ENCODE data around the gene MBD1.
"Not testable (repeated sequence)": the region's sequence is repeated elsewhere in the genome, so short reads cannot be mapped to it uniquely, and the experiment has no call there.

The MBD1 gene

DNA sequence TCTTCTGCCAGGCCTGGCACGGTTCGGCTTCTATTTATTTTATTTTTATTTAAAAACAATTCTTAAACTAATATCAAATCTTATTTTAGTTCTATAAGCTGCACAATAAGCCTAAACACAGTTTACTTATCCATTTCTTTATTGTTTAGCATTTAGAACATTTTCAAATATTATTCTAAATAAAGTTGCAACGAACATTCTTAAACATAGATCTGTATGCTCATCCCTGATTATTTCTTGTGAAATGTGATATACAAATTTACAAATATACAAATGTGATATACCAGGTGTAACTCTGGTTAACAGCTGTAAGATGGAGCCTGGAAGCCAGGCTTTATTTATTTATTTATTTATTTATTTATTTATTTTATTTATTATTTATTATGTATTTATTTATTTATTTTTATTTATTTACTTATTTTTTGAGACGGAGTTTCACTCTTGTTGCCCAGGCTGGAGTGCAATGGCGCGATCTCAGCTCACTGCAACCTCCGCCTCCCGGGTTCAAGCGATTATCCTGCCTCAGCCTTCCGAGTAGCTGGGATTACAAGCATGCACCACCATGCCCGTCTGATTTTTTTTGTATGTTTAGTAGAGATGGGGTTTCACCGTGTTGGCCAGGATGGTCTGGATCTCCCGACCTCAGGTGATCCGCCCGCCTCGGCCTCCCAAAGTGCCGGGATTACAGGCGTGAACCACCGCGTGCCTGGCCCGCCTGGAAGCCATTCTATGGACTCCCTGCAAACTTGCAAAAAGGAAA lies 7.2 kb upstream of the MBD1 start:
- DNase-seq = not testable (repeated sequence)

DNA sequence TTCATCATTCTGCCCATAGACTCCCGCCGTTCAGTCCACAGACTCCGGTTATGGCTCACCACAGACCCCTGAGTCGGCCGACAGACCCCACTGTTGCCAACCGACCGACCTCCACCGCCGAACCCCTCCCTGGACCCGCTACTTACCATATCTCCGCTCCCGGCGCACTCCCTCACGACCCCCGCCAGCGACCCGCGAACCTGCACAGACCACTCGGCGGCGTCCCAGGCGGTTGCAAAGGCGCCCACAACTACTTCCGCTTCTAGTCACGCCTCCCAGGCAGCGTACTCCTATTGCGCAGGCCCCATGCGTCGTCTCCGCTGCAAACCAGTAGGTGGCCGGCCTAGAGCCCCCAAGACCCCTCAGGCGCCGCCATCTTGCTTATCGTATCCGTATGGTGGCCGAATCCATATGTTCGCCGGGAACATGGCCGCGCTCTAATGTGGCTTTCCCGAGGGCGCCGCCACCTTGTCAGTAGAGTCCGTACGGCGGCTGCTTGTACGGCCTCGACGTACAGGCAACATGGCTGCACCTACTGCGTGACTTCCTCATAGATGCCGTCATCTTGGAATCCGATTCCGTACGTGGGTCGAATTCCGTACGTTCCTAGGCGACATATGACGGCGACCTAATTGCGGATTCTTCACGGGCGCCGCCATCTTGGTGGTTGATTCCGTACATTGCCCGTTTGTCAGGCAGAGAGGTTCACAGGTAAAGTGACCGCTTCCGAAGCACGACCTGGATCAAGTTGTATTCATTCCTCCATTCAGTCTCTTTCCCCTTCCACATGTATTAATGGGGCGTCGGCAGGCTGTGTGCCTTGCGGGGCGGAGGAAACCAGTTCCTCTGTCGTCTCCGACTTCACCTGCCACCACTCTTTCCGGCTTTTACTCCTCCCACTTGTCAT lies 6.4 kb upstream of the MBD1 start, which contains the start of gene CXXC1:
Gene CXXC1 (minus strand): TSS at position 252 of the 907 bp plus-strand sequence. CDS start 103 bp downstream, at position 149.
- DNase-seq = peak; percentile 95 to 99

DNA sequence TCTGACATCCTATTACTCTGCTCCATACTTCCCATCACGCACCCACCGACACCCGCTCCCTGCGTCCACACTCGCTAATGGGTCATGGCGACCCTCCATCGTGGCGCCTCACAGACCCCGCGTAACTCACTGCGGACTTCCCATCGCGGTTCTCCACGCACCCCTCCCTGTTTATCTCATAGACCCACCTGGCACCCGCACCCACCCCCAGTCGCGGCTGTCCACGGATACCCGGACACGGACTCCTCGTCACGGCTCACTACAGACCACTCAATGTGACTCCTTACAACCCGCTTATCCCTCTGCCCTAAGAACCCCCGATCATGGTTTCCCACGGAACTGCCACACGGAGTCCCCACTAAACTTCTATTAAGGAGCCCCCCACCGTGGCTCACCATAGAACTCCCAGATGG lies 5.7 kb upstream of the MBD1 start:
- peak in 1 of 2 experiments; percentile 59 for DNase-seq

- DNase-seq = peak in 1 of 2 experiments; percentile 7
These were observed 5.2 kb upstream of the MBD1 start for GRCh38 chr18:50286391-50287027.

GRCh38 chr18:50285631-50286321 lies 4.5 kb upstream of the MBD1 start:
- DNase-seq = no peak

GRCh38 chr18:50285071-50285470 lies 3.7 kb upstream of the MBD1 start:
- no peak for DNase-seq

DNA sequence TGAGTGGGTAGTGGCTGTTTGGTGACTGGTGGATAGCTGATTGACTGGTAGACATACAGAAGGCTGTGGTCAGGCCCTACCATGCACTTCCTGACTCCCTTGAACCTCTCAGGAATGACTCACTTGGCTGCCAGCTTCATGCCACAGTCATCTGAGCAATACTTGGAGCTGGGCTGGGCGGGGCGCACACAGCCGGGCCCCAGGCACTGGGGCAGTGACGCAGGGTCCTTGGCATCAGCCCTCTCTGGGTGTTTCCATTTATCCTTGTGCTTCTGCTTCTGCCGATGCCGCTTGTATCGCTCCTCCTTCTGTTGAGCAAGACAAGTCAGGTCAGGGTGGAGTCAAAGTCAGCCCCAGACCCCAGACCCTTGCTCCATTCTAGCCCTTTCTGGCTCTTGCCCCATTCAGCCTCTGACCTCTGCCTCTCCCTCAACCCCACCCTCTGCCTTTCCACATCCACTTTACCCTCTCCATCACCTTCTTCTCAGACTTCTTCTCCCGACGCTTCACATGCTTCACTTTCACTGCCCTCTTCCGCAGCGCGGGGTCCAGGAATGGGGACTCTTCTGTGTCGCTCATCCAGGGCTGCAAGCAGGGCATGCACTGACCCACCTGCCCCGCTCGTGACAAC lies 3.0 kb upstream of the MBD1 start:
- DNase-seq = no peak

DNA sequence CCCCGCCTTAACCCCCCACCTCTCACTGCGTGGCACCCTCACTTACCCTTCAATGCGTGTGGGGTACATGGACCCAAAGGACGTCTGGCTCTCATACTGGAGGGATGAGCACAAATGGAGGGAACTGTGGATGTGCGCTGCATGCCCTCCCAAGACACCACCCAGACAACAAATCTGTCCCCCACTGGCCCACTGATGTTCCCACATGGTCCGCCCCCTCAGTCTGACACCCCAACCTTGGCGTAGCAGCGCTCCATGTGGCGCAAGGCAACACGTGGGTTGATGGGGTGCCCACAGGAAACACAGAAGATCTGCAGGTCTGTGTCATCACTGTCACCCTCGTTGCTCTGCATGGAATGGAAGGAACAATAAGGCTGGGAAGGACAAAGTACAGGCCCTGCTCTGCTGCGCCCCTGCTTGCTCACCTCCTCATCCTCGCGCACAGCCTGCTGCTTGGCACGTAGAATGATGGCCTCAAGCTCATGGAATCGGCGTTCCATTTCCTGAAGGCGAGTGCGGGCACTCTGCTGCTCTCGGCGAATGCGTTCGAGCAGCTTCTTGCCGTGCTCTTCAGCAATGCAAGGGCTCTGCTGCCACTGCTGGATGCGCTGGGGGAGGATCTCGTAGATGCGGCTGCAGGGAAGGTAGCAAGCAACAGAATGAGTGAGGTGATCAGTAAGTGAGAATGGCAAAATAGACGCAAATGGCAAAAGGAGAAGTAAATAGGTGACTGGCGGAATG lies 2.3 kb upstream of the MBD1 start:
- DNase-seq = no peak

- no peak for DNase-seq
These were observed 1.4 kb upstream of the MBD1 start for GRCh38 chr18:50282521-50283335.

- DNase-seq = no peak
These were observed 723 bp upstream of the MBD1 start for GRCh38 chr18:50281972-50282520.

- no peak for DNase-seq
These were observed 522 bp downstream of the MBD1 start for GRCh38 chr18:50280707-50281294.

DNA sequence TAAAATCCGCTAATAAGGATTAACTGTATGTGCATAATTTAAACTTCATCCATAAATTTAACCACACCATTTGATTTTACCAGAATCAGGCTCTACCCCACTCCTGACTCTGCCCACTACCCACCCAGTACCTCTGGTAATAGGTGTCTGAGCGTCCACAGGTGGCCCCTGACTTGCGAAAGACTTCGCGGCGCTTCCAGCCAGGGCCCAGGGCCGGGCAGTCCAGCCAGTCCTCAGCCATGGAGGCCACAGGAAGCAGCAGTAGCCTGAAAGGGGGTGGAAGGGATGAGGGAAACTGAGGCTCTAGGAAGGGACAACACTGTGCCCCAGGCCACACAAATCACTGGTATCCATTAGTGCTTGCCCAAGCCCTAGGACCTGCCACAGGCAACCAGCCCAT lies 1.6 kb downstream of the MBD1 start:
- no peak for DNase-seq

- DNase-seq = no peak
These were observed 3.4 kb downstream of the MBD1 start for GRCh38 chr18:50277942-50278341.

DNA sequence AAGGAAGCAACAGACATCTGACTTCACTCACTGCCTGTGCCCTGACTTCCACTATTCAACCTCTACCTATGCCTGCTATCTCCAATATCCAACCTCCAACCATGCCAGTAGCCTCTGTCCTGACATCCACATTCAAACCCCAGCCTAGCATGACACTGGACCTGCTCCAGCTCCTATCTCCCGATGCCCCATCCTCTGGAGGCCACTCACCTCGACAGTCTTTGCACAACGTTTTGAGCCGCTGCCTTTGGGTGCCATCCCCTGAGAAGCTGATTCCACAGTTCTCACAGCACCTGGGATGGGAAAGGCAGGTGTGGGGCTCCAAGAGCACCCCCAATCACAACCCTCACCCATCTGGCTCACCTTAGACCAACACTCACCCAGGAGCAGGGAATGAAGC lies 4.9 kb downstream of the MBD1 start:
- DNase-seq = no peak

DNA sequence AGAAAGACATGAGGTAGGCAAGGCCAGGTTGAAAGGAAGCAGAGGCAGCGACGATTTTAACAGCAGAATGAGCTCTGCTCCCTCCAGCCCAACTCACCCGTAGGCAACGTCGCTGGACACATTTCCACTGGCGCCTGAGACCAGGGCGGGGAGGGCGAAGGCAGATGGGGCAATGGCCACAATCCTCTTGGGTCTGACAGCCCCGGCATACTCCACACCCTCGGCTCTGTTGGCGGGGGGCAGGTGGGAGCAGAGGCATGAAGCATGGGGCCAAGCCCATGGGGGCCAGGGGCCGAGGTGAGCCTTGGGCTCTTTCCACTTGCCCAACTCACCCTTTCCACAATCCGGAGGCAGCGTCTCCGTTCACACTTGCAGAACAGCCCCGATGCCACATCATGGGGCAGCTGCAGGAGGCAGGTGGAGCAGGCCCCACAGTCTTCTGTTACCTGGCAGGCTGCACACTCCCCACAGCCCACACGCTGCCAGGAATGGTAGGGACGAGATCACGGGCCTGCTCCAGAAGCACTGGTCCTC lies 5.8 kb downstream of the MBD1 start:
- no peak for DNase-seq

DNA sequence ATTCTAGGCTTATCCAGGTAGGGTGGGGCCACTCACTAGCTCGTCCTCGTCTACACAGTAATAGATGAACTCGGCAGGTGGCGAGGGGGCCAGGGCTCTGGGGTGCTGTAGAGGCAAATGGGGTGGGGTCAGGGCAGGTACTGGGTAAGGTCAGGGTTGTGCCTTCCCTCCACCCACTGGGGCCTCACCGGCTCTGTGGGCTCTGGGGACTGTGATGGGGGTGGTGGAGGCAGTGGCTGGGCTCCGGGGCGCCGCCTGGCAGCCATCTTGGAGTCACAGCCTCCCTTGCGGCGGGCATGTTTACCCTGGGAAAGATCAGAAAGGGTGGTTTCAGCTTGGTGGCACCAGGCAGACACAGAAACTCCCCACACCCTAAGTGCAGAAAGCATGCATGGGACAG lies 6.4 kb downstream of the MBD1 start:
- no peak for DNase-seq

- no peak for DNase-seq
These were observed 7.3 kb downstream of the MBD1 start for GRCh38 chr18:50274044-50274442.

- DNase-seq = no peak
These were observed 7.9 kb downstream of the MBD1 start for GRCh38 chr18:50273203-50274043.

DNA sequence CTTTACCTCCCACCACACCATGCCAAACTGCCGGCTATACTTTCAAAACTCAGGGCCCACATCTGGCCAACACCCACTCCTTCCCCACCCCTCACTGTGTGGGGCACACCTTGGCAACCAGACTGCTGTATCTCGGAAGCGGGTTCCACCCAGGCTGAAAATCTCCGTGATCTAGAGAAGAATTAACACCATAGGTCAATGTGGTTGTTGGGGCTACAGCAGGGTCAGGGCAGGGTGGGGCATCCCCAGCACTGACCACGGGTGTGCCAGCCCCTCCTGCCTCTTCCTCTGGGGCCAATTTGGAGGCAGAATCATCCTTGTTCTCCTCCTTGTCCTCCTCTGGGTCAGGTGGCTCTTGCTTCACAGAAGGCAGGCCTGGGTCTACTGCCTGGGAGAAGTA lies 8.8 kb downstream of the MBD1 start:
- DNase-seq = no peak

Measured in NCI-H524 (cell line).